MM.1S (cell line): ENCODE results near the gene MUC5B.

Experiments used
- DNase-seq: peaks from one replicate; pipeline ENCODE4 v3.0.0-alpha.2; 2015
- H2AFZ ChIP-seq: fragments of 300-600 bp; sonication (generic); 2 replicates; pipeline ENCODE4 v1.6.0; 2016; ENCODE audit warnings: antibody characterized with exemption, low read length
- H3F3A ChIP-seq: fragments of 300-600 bp; sonication (generic); 2 replicates; pipeline ENCODE4 v1.6.1; 2016; ENCODE audit warnings: mild to moderate bottlenecking, antibody characterized with exemption, low read length, moderate library complexity, mixed read lengths; ENCODE audit not compliant: insufficient read depth
- H3K27ac ChIP-seq: fragments of 300-600 bp; sonication (generic); 2 replicates; pipeline ENCODE4 v1.5.1; 2016; ENCODE audit warnings: mild to moderate bottlenecking, low read length
- H3K27me3 ChIP-seq: fragments of 300-600 bp; sonication (generic); replicated peaks from 2 replicates; pipeline ENCODE4 v1.6.0; 2016; ENCODE audit warnings: low read length; ENCODE audit not compliant: insufficient read depth
- H3K36me3 ChIP-seq: fragments of 300-600 bp; sonication (generic); replicated peaks from 2 replicates; pipeline ENCODE4 v1.6.1; 2016; ENCODE audit warnings: mild to moderate bottlenecking, low read length, mixed read lengths; ENCODE audit not compliant: insufficient read depth
- H3K4me1 ChIP-seq: fragments of 300-600 bp; sonication (generic); 2 replicates; pipeline ENCODE4 v1.6.1; 2016; ENCODE audit warnings: low read length, mixed read lengths
- H3K4me2 ChIP-seq: fragments of 300-600 bp; sonication (generic); 2 replicates; pipeline ENCODE4 v1.6.0; 2016; ENCODE audit warnings: low read depth, low read length
- H3K4me3 ChIP-seq: fragments of 300-600 bp; sonication (generic); 2 replicates; pipeline ENCODE4 v1.5.1; 2016; ENCODE audit warnings: low read length, mixed read lengths
- H3K79me2 ChIP-seq: fragments of 300-600 bp; sonication (generic); 2 replicates; pipeline ENCODE4 v1.6.1; 2016; ENCODE audit warnings: mixed run types, low read length, mixed read lengths
- H3K9ac ChIP-seq: fragments of 300-600 bp; sonication (generic); 2 replicates; pipeline ENCODE4 v1.6.1; 2016; ENCODE audit warnings: low read length, mixed read lengths
- H3K9me2 ChIP-seq: fragments of 300-600 bp; sonication (generic); replicated peaks from 2 replicates; pipeline ENCODE4 v1.6.1; 2016; ENCODE audit warnings: mild to moderate bottlenecking, low read length, mixed read lengths; ENCODE audit not compliant: insufficient read depth
- H3K9me3 ChIP-seq: fragments of 300-600 bp; sonication (generic); replicated peaks from 2 replicates; pipeline ENCODE4 v1.6.1; 2016; ENCODE audit warnings: mild to moderate bottlenecking, low read length, mixed read lengths; ENCODE audit not compliant: insufficient read depth
- H4K20me1 ChIP-seq: fragments of 300-600 bp; sonication (generic); 2 replicates; pipeline ENCODE4 v1.6.1; 2016; ENCODE audit warnings: mild to moderate bottlenecking, low read length, moderate library complexity, mixed read lengths; ENCODE audit not compliant: insufficient read depth
- CTCF ChIP-seq: fragments of 300-600 bp; sonication (generic); IDR thresholded peaks from 2 replicates; pipeline ENCODE4 v1.5.1; 2016; ENCODE audit warnings: antibody characterized with exemption, low read length, mixed read lengths
- EZH2 ChIP-seq: fragments of 300-600 bp; sonication (generic); optimal IDR thresholded peaks from 2 replicates; pipeline ENCODE3; 2017; ENCODE audit warnings: low read depth, mild to moderate bottlenecking, antibody characterized with exemption, low read length, mixed read lengths
- EZH2phosphoT487 ChIP-seq: fragments of 300-600 bp; sonication (generic); IDR thresholded peaks from 2 replicates; pipeline ENCODE4 v1.6.1; 2018; ENCODE audit warnings: antibody characterized with exemption, low read length

Gene MUC5B

GRCh38 chr11:1177771-1178090 is 45.1 kb upstream of the MUC5B start:
- no peaks in the 10 kb centered on the region for H4K20me1 ChIP-seq
- no peak for DNase-seq
- peaks cover 63% of the 10 kb centered on the region for H3K27me3 ChIP-seq
- TF ChIP-seq EZH2 (no peak), CTCF (no peak), EZH2phosphoT487 (no peak)
- H3K9me2 ChIP-seq, result no peaks in the 10 kb centered on the region
- H3K9ac ChIP-seq, result no peak overlapping the region
- H3K27ac ChIP-seq, result no peak overlapping the region
- H2AFZ ChIP-seq, result no peak overlapping the region
- no peak overlapping the region for H3K4me2 ChIP-seq
- no peaks in the 10 kb centered on the region for H3K36me3 ChIP-seq
- no peaks in the 10 kb centered on the region for H3F3A ChIP-seq
- H3K4me1 ChIP-seq, result no peaks in the 10 kb centered on the region
- no peaks in the 10 kb centered on the region for H3K9me3 ChIP-seq
- no peak overlapping the region for H3K4me3 ChIP-seq
- H3K79me2 ChIP-seq, result no peaks in the 10 kb centered on the region

- no peaks in the 10 kb centered on the region for H3F3A ChIP-seq
- H3K36me3 ChIP-seq, result no peaks in the 10 kb centered on the region
- peaks cover 63% of the 10 kb centered on the region for H3K27me3 ChIP-seq
- no peaks in the 10 kb centered on the region for H4K20me1 ChIP-seq
- no peak overlapping the region for H3K4me3 ChIP-seq
- no peak overlapping the region for H3K9ac ChIP-seq
- no peaks in the 10 kb centered on the region for H3K4me1 ChIP-seq
- no peak for DNase-seq
- H3K79me2 ChIP-seq, result no peaks in the 10 kb centered on the region
- H3K9me2 ChIP-seq, result no peaks in the 10 kb centered on the region
- H3K9me3 ChIP-seq, result no peaks in the 10 kb centered on the region
- TF ChIP-seq EZH2, result no peak
- TF ChIP-seq EZH2phosphoT487, result no peak
- no peak for TF ChIP-seq CTCF
- H2AFZ ChIP-seq, result no peak overlapping the region
- no peak overlapping the region for H3K27ac ChIP-seq
- H3K4me2 ChIP-seq, result no peak overlapping the region
These were observed 44.5 kb upstream of the MUC5B start for GRCh38 chr11:1178201-1178885.

GRCh38 chr11:1178906-1179305 is 44.0 kb upstream of the MUC5B start:
- no peaks in the 10 kb centered on the region for H3K9me2 ChIP-seq
- no peaks in the 10 kb centered on the region for H4K20me1 ChIP-seq
- H3K27me3 ChIP-seq, result peaks cover 63% of the 10 kb centered on the region
- H3K4me1 ChIP-seq, result no peaks in the 10 kb centered on the region
- H3K9ac ChIP-seq, result no peak overlapping the region
- TF ChIP-seq CTCF (no peak), EZH2phosphoT487 (no peak), EZH2 (no peak)
- H3K79me2 ChIP-seq, result no peaks in the 10 kb centered on the region
- no peak overlapping the region for H3K4me2 ChIP-seq
- no peak overlapping the region for H2AFZ ChIP-seq
- no peaks in the 10 kb centered on the region for H3K36me3 ChIP-seq
- no peaks in the 10 kb centered on the region for H3K9me3 ChIP-seq
- no peaks in the 10 kb centered on the region for H3F3A ChIP-seq
- no peak for DNase-seq
- H3K4me3 ChIP-seq, result no peak overlapping the region
- H3K27ac ChIP-seq, result no peak overlapping the region
